Endothelial cell of umbilical vein (primary cell): ENCODE data around the gene ZFY. TPM values are rescaled to one million over a fixed set of nuclear protein-coding genes. Genes with fewer than 3 reads are reported as not detected.

Source experiments
- BruUV-seq: library from RNA; stranded (reverse); fragments of 400-500 nt; replicated peaks from 2 replicates; lab custom pipeline; 2021; lab: Mats Ljungman, UMichigan
- CTCF ChIA-PET: fragments of 300-600, 350-600 bp; sonication (Branson Sonifier 250); formaldehyde crosslinking; loops from one replicate; lab custom pipeline; 2021; ENCODE audit warnings: antibody characterized with exemption, inconsistent platforms; lab: Charles Lee
- POLR2A ChIA-PET: fragments of 300-600, 350-600 bp; sonication (Branson Sonifier 250); formaldehyde crosslinking; loops from one replicate; lab custom pipeline; 2021; ENCODE audit warnings: antibody characterized with exemption, inconsistent platforms; lab: Charles Lee
- DNase-seq: peaks from one replicate; pipeline ENCODE4 v3.0.0-alpha.2; 2011; ENCODE audit warnings: low read depth, low spot score
- FAIRE-seq: peaks from 2 replicates; lab custom pipeline; 2011; peaks lifted over from hg19 to GRCh38; lab: Jason Lieb, UNC
- H2AFZ ChIP-seq: 2 replicates; pipeline ENCODE4 v1.6.0; 2012; ENCODE audit warnings: low read depth, low read length, control low read depth, inconsistent platforms
- H3K27ac ChIP-seq: 2 replicates; pipeline ENCODE4 v1.5.1; 2011; ENCODE audit warnings: low read depth, mild to moderate bottlenecking, control low read depth, low read length, moderate library complexity; ENCODE audit not compliant: insufficient read depth
- H3K27me3 ChIP-seq, 2 experiments: 2 replicates each; pipeline versions ENCODE4 v1.6.0 to v1.6.1; 2011; ENCODE audit warnings: low read length in 2 of 2, mixed read lengths in 1 of 2; ENCODE audit not compliant: control insufficient read depth in 2 of 2, insufficient read depth in 2 of 2
- H3K36me3 ChIP-seq, 2 experiments: 2 replicates in 1 of 2; 3 replicates in 1 of 2; pipeline ENCODE4 v1.5.1; 2011; ENCODE audit warnings: low read length in 2 of 2, mild to moderate bottlenecking in 1 of 2, moderate library complexity in 1 of 2; ENCODE audit not compliant: control insufficient read depth in 2 of 2, insufficient read depth in 2 of 2; ENCODE audit errors: extremely low read depth in 1 of 2
- H3K4me1 ChIP-seq: 3 replicates; pipeline ENCODE4 v1.5.1; 2011; ENCODE audit warnings: mild to moderate bottlenecking, low read length; ENCODE audit not compliant: control insufficient read depth, insufficient read depth; ENCODE audit errors: extremely low read depth
- H3K4me2 ChIP-seq: 2 replicates; pipeline ENCODE4 v1.6.1; 2011; ENCODE audit warnings: low read length, control low read depth, mixed read lengths; ENCODE audit not compliant: insufficient read depth
- H3K4me3 ChIP-seq, 3 experiments: fragments of 200-600 bp in 1 of 3; sonication (generic), shearing (Covaris generic) in 1 of 3; replicated peaks in 1 of 3; 2 replicates each; pipeline ENCODE4 v1.5.1; 2011 to 2016; ENCODE audit warnings: control low read depth in 3 of 3, low read length in 3 of 3, mild to moderate bottlenecking in 2 of 3, inconsistent platforms in 1 of 3, low read depth in 1 of 3, moderate library complexity in 1 of 3; ENCODE audit not compliant: insufficient read depth in 1 of 3
- H3K79me2 ChIP-seq: 2 replicates; pipeline ENCODE4 v1.6.0; 2012; ENCODE audit warnings: low read length, inconsistent platforms; ENCODE audit not compliant: control insufficient read depth, insufficient read depth
- H3K9ac ChIP-seq: replicated peaks from 2 replicates; pipeline ENCODE3; 2011; ENCODE audit warnings: low read length, control low read depth; ENCODE audit not compliant: insufficient read depth; ENCODE audit errors: extremely low read depth
- H3K9me1 ChIP-seq: replicated peaks from 3 replicates; pipeline ENCODE4 v1.6.0; 2011; ENCODE audit warnings: mild to moderate bottlenecking, low read length; ENCODE audit not compliant: control insufficient read depth, insufficient read depth; ENCODE audit errors: extremely low read depth
- H3K9me3 ChIP-seq: replicated peaks from 2 replicates; pipeline ENCODE4 v1.5.1; 2012; ENCODE audit warnings: low read length, inconsistent platforms; ENCODE audit not compliant: control insufficient read depth, insufficient read depth
- H4K20me1 ChIP-seq: replicated peaks from 2 replicates; pipeline ENCODE3; 2011; ENCODE audit warnings: mild to moderate bottlenecking, low read length; ENCODE audit not compliant: control insufficient read depth, insufficient read depth; ENCODE audit errors: extremely low read depth
- CTCF ChIP-seq, 2 donors: IDR thresholded peaks; 1 replicate in 1 of 2; 2 replicates in 1 of 2; pipeline ENCODE4 v1.5.1; 2011; ENCODE audit warnings: low read length in 2 of 2, mild to moderate bottlenecking in 2 of 2, moderate library complexity in 2 of 2, control low read depth in 1 of 2, inconsistent platforms in 1 of 2, low read depth in 1 of 2; ENCODE audit not compliant: insufficient read depth in 1 of 2; ENCODE audit errors: extremely low read depth in 1 of 2
- EZH2 ChIP-seq: IDR thresholded peaks from 2 replicates; pipeline ENCODE4 v1.6.1; 2012; ENCODE audit warnings: borderline replicate concordance, low read depth, mild to moderate bottlenecking, moderate library complexity, low read length, inconsistent platforms; ENCODE audit not compliant: severe bottlenecking
- FOS ChIP-seq: IDR thresholded peaks from 2 replicates; pipeline ENCODE4 v1.6.1; 2011; ENCODE audit warnings: mild to moderate bottlenecking, low read length, moderate library complexity, borderline replicate concordance; ENCODE audit not compliant: insufficient read depth
- GATA2 ChIP-seq: IDR thresholded peaks from 2 replicates; pipeline ENCODE4 v1.7.0; 2011; ENCODE audit warnings: low read depth, mild to moderate bottlenecking, moderate library complexity, mixed read lengths, low read length; ENCODE audit not compliant: insufficient read length, insufficient read depth
- JUN ChIP-seq: IDR thresholded peaks from 2 replicates; pipeline ENCODE4 v1.6.1; 2011; ENCODE audit warnings: borderline replicate concordance, low read depth; ENCODE audit not compliant: insufficient read length, insufficient read depth
- MAX ChIP-seq: IDR thresholded peaks from 2 replicates; pipeline ENCODE4 v1.6.1; 2011; ENCODE audit not compliant: insufficient read depth, insufficient read length
- MYC ChIP-seq: IDR thresholded peaks from one replicate; pipeline ENCODE4 v1.6.1; 2011; ENCODE audit warnings: mild to moderate bottlenecking, low read depth, low read length
- POLR2A ChIP-seq: IDR thresholded peaks from 2 replicates; pipeline ENCODE4 v1.6.1; 2012; ENCODE audit warnings: low read depth, mild to moderate bottlenecking, control low read depth, low read length
- POLR2AphosphoS5 ChIP-seq: IDR thresholded peaks from 2 replicates; pipeline ENCODE4 v1.6.1; 2012; ENCODE audit warnings: low read depth, mild to moderate bottlenecking, control low read depth, low read length, moderate library complexity; ENCODE audit not compliant: insufficient read depth
- dilution Hi-C: fragments of 300-500 bp; cut with MboI; formaldehyde crosslinking; loops from one replicate; pipeline ENCODE4 v1.15.0; 2019; ENCODE audit warnings: low sequenced_read_pairs; ENCODE audit not compliant: extremely low pct_ligation_motif_present
- intact Hi-C: fragments of 100-400 bp; cut with micrococcal nuclease; formaldehyde crosslinking; loops from one replicate; pipeline ENCODE4 v1.10.0; 2022
- polyA plus RNA-seq, 4 experiments: library from polyadenylated mRNA; depleted of rRNA in 3 of 4; stranded (reverse) in 3 of 4; unstranded in 1 of 4; fragments of >200 nt; gene quantifications; 2 replicates each; pipeline versions ENCODE4 v1.2.1 to v1.2.3, GENCODE V29; 2011 to 2012; ENCODE audit warnings: missing spikeins in 1 of 4
- total RNA-seq: library from RNA; stranded (reverse); gene quantifications from 2 replicates; pipeline ENCODE4 v1.2.3, GENCODE V29; 2021

ZFY gene
- total and polyA plus RNA-seq, 2 donors (not counting 3 experiments of a cell fraction or from before 2014, with no cell fraction given) = 3.1 to 10.8 TPM

- H3K36me3 ChIP-seq = peaks cover 2% of the 10 kb centered on the region in 2 experiments
- no peak overlapping the region for H3K4me2 ChIP-seq
- H2AFZ ChIP-seq = no peak overlapping the region
- H3K27ac ChIP-seq = no peak overlapping the region
- ChIA-PET POLR2A (no interaction called here), CTCF (no interaction called here)
- no peaks in the 10 kb centered on the region for H3K9me1 ChIP-seq
- no peaks in the 10 kb centered on the region for H3K27me3 ChIP-seq
- dilution Hi-C loops = no loop called here
- H3K4me1 ChIP-seq = no peaks in the 10 kb centered on the region
- intact Hi-C loops = no loop called here
- DNase-seq (no peak), FAIRE-seq (no peak)
- no peak for TF ChIP-seq CTCF (IDR thresholded peaks at IDR 0.05; ENCODE audit: extremely low read depth in 1 of 2, insufficient read depth in 1 of 2, low read depth in 1 of 2, low read length in 2 of 2)
- TF ChIP-seq MAX = no peak
- TF ChIP-seq EZH2 = no peak
- no peak for TF ChIP-seq FOS
- no peak for TF ChIP-seq POLR2AphosphoS5
- no peak for TF ChIP-seq MYC
- TF ChIP-seq POLR2A = no peak
- TF ChIP-seq JUN = no peak
- TF ChIP-seq GATA2 = no peak
- H3K9me3 ChIP-seq = no peaks in the 10 kb centered on the region
- no peaks in the 10 kb centered on the region for H4K20me1 ChIP-seq
- no peak overlapping the region for H3K9ac ChIP-seq
- peaks cover 15% of the 10 kb centered on the region for H3K79me2 ChIP-seq
- BruUV-seq = no TSS peak
- H3K4me3 ChIP-seq = no peak overlapping the region
Measured at GRCh38 chrY:2973110-2973751, 38.0 kb downstream of the ZFY start.
